Endothelial cell (in vitro differentiated cells): Measurements from ENCODE around the gene ZNF593. TPM values are rescaled to one million over a fixed set of nuclear protein-coding genes. Genes with fewer than 3 reads are reported as not detected.

Experiments used
- DNase-seq: peaks from one replicate; pipeline ENCODE4 v3.0.0; 2021; ENCODE audit warnings: low spot score
- H3K27ac Mint-ChIP-seq: one replicate; pipeline ENCODE4 v1.8.0; 2021; ENCODE audit warnings: mixed read lengths, inconsistent platforms; ENCODE audit not compliant: unreplicated experiment
- H3K27me3 Mint-ChIP-seq: one replicate; pipeline ENCODE4 v1.8.0; 2021; ENCODE audit warnings: mild to moderate bottlenecking, moderate library complexity, mixed read lengths, inconsistent platforms; ENCODE audit not compliant: unreplicated experiment
- H3K36me3 Mint-ChIP-seq: one replicate; pipeline ENCODE4 v1.8.0; 2021; ENCODE audit warnings: mild to moderate bottlenecking, low read depth, mixed read lengths, inconsistent platforms; ENCODE audit not compliant: unreplicated experiment
- H3K4me1 Mint-ChIP-seq: one replicate; pipeline ENCODE4 v1.8.0; 2021; ENCODE audit warnings: mild to moderate bottlenecking, mixed read lengths, inconsistent platforms; ENCODE audit not compliant: unreplicated experiment
- H3K4me3 Mint-ChIP-seq: one replicate; pipeline ENCODE4 v1.8.0; 2021; ENCODE audit warnings: mild to moderate bottlenecking, mixed read lengths, inconsistent platforms; ENCODE audit not compliant: unreplicated experiment
- H3K9me3 Mint-ChIP-seq: one replicate; pipeline ENCODE4 v1.8.0; 2021; ENCODE audit warnings: mixed read lengths, inconsistent platforms; ENCODE audit not compliant: unreplicated experiment
- CTCF ChIP-seq: fragments of 200-600 bp; sonication (generic); IDR thresholded peaks from one replicate; pipeline ENCODE4 v1.5.0; 2021; ENCODE audit warnings: antibody characterized with exemption; ENCODE audit not compliant: unreplicated experiment
- total RNA-seq: library from RNA; stranded (reverse); fragmentation: NEBNext Ultra II Directional; extraction: Animal tissue kit (Norgen Biotek cat#: 25700); gene quantifications from one replicate; pipeline ENCODE4 v1.2.1, GENCODE V29; 2021; ENCODE audit not compliant: unreplicated experiment

The ZNF593 gene
- total RNA-seq, 1 donor from 2014 or later: 17.9 TPM

DNA sequence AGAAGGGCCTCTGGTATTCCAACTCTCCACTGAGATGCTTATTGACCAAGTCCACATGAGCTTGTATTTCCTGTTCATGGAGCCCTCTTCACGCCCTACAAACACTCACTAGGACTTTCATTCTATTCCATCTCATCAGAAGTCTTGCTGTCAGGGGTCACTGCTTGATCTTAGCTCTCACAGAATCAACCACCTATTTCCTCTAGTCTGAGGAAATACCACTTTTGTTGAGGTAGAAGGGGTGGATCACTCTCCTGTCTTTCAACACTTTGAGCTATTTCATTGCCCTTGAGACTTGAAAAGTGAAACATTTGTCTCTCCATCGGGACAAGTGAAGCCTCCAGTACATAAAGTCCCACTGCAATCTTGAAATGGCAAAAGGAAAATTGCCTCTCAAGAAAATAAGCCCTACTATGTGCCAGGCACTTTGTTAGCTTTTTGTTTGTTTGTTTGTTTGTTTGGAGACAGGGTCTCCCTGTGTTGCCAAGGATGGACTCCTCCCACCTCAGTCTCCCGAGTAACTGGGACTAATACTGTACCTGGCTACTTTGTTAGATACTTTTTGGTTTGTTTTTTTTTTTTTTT lies 30.6 kb upstream of the ZNF593 start:
- TF ChIP-seq CTCF: no peak
- H3K27me3 Mint-ChIP-seq: no peaks in the 10 kb centered on the region
- no peak for DNase-seq
- H3K4me3 Mint-ChIP-seq: no peak overlapping the region
- H3K36me3 Mint-ChIP-seq: no peaks in the 10 kb centered on the region
- no peaks in the 10 kb centered on the region for H3K4me1 Mint-ChIP-seq
- no peak overlapping the region for H3K27ac Mint-ChIP-seq
- no peaks in the 10 kb centered on the region for H3K9me3 Mint-ChIP-seq

GRCh38 chr1:26142159-26142558 lies 27.5 kb upstream of the ZNF593 start:
- Mint-ChIP-seq H3K36me3 (no peaks in the 10 kb centered on the region), H3K27me3 (peaks cover under 1% of the 10 kb centered on the region), H3K27ac (no peak overlapping the region), H3K4me3 (no peak overlapping the region), H3K9me3 (no peaks in the 10 kb centered on the region), H3K4me1 (no peaks in the 10 kb centered on the region)
- DNase-seq: no peak
- TF ChIP-seq CTCF: no peak

GRCh38 chr1:26145041-26145959 lies 24.4 kb upstream of the ZNF593 start:
- peak; percentile 81 for DNase-seq
- H3K27ac Mint-ChIP-seq: no peak overlapping the region
- peak; percentile 59 for TF ChIP-seq CTCF
- H3K4me1 Mint-ChIP-seq: no peaks in the 10 kb centered on the region
- no peak overlapping the region for H3K4me3 Mint-ChIP-seq
- H3K36me3 Mint-ChIP-seq: no peaks in the 10 kb centered on the region
- peaks cover 7% of the 10 kb centered on the region for H3K27me3 Mint-ChIP-seq
- H3K9me3 Mint-ChIP-seq: no peaks in the 10 kb centered on the region

GRCh38 chr1:26145960-26146294 lies 23.8 kb upstream of the ZNF593 start:
- no peak for TF ChIP-seq CTCF
- no peaks in the 10 kb centered on the region for H3K9me3 Mint-ChIP-seq
- H3K4me3 Mint-ChIP-seq: no peak overlapping the region
- no peaks in the 10 kb centered on the region for H3K4me1 Mint-ChIP-seq
- no peak overlapping the region for H3K27ac Mint-ChIP-seq
- no peak for DNase-seq
- H3K27me3 Mint-ChIP-seq: peaks cover 7% of the 10 kb centered on the region
- H3K36me3 Mint-ChIP-seq: no peaks in the 10 kb centered on the region

DNA sequence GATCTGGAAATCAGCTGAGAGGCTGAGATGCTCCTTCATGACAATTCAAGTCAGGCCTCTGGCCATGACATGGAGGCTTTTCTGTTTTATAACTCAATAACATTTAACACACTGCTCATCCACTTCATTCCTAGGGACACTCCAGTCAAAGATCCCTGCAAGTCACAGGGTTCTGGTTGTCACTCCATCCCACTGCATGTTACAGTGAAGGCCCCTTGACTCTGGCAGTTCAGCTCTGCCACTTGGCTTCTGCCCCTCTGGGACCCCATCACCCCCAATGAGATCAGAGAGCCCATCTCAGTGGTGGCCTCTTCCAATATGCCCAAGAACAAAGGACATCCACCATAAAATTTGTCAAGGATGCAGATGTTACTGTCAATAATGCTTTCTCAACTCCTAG lies 20.8 kb upstream of the ZNF593 start:
- no peak for DNase-seq
- Mint-ChIP-seq H3K4me3 (no peak overlapping the region), H3K27me3 (peaks cover 12% of the 10 kb centered on the region)

More for the DNA sequence above, 20.8 kb upstream of the ZNF593 start:
- Mint-ChIP-seq H3K4me1 (no peaks in the 10 kb centered on the region), H3K27ac (no peak overlapping the region), H3K9me3 (no peaks in the 10 kb centered on the region), H3K36me3 (no peaks in the 10 kb centered on the region)
- TF ChIP-seq CTCF: no peak
